Hematopoietic multipotent progenitor cell treated with erythropoietin and hydrocortisone succinate and interleukin-3 and kit ligand, for 6 days (in vitro differentiated cells): ENCODE data around the gene RNF213.

Experiments
- DNase-seq: peaks from one replicate; pipeline ENCODE4 v3.0.0-alpha.2; 2015

The RNF213 gene

DNA sequence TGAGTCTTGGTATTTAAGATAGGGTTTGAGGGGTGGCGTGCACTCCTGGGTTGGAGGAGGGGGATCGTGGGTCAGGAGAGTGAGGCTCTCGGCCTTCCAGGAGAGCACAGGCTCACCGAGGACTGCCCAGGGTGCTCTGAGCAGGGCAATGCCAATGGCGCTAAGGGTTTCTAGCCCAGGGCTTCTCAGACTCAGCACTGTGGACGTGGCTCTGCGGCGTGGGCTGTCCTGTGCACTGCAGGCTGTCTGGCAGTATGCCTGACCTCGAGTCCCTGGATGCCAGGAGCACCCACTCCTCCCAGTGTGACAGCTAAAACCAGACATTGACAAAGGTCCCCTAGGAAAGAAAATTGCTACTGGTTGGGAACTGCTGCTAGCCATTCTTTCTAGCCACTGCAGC, 117.1 kb downstream of the RNF213 start:
- DNase-seq, result no peak

DNA sequence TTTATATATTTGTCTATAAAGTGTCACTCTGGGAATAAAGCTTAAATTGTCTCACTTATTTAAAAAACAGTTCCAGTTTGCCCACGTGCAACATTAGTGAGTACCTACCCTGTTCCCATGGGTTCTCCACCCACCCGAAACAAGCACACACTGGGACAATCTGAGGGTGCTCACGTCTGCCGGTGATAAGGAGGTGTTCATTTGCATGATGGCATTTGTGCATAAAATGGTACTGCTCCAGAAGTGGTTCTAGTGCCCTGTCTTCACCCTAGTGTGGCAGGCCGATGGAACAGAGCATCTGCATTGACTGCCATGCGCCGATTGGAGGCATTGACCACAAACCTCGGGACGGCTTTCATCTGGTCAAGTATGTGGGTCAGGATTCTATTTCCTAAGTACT, 118.7 kb downstream of the RNF213 start:
- DNase-seq, result no peak

DNA sequence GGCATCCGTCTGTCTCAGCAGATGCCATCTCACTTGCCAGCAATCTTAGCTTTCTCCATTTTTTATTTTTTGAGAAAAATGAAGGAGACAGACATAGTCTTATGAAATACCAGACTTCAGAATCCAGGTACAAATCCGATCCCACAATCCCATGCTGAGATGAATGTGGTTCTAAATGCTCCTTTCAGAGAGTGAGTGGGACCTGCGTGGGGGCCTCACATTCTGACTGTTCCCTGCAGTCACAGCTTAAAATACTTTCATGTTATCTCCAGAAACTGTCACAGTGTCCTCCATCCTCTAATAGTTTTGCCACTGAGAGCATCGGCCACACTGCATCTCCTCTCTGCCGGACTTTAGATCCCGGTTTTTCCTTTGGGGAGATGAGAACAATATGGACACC, 119.4 kb downstream of the RNF213 start:
- DNase-seq, result no peak

DNA sequence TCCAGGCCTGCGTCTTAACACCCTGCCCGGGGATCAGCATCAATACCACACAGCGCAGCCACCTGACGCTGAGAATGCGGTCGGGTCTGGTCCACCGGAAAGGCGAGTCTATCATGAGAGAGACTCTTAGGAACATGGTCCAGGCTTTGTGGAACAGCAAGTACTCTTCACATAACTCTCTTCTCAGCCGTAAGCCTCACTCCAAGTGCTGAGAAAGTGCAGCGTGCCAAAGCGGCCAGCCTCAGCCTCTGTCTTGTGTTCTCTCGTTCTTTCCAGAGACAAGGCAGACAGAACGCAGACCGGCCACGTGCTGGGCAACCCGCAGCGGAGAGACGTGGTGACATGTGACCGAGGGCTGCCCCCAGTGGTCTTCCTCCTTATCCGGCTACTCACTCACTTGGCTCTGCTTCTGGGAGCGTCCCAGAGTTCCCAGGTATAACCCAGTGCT, 119.9 kb downstream of the RNF213 start:
- no peak for DNase-seq

DNA sequence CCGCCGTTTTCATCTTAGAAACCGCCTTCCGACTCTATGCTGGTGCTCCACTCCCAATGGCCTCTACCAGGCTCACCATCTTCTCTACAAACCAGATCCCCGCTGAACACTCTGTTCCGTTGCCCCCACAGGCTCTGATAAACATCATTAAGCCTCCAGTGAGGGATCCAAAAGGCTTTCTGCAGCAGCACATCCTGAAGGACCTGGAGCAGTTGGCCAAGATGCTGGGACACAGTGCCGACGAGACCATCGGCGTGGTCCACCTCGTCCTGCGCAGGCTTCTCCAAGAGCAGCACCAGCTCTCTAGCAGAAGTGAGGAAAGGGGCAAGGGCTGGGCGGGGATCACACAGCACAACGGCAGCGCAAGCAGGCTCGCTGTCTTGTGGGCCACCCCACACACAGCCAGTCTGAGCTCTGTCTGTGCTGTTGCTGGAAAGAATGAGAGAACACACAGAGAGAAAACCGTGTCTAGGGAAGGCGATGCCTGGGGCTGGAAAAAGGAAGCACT, 120.8 kb downstream of the RNF213 start:
- no peak for DNase-seq

DNA sequence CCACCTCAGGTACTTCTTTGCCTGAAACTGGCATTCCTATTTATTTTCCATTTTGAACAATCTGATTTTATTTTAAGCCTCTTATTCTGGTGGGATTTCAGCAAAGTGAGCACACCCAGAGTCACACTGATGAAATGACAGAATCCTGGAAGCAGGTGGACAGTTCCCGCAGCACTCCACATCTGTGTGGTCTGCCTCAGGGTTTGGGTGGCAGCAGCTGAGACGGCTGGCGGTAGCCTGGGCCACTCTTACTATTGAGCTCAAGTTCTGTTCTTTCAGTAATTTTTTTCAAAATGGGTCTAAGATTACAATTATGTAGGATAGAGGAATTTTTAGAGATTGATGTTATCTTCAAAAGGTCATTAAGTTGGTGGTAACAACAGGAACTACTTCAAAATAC, 121.8 kb downstream of the RNF213 start:
- DNase-seq, result no peak

DNA sequence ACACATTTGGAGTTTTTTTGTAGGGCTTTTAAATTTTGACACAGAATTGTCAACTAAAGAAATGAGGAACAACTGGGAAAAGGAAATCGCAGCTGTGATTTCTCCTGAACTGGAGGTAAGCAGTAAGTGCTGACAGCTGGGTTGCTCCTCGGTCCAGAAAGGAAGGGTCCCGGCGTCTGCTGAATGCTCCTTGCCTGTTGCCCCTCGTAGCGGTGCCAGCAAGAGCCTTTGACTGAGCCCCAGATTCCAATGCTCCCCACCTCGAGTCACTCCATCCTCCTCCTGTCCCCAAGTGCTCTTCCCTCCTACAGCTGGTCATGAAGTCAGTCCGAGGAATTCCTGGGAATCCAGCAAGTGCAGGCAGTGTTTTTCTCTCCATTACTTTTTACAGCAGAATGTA, 122.3 kb downstream of the RNF213 start:
- no peak for DNase-seq

DNA sequence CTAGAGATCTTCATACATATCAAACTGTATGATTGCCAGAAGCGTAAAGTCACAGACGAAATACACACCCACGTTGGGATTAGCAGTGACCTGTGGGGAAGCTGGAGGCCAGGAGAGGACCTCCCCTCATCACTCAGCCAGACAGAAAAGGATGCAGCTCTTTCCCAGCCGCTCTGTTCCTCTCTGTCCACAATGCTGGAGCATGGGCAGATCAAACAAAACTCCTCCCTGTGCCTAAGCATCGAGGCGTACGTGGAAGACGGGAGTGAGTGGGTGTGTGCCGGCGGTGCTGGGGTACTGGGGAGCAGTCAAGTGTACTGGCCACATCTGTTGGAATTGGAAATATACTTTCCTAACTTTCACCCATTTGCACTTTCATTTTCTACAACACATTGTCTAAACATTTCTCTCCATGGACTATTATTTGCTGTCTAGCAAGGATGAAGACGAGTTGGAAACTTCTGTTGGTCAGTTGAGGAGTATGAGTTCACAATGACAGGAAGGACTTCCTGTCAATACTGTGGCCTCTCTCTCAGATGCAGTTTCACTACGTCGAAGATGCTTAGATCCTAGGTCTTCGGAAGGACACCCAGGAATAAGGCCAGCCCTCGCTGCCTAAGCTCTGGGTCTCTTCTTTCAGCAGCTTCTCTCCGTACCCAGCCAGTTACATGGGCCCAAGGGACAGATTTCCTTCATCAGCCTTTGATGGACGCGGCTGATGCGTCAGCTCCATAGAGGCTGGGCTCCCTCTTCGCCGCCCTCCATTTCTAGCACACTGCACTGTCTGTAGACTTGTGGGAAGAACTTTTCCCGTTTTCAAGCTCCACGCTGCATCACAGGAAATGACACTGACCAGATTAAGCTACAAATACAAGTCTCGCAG, 123.7 kb downstream of the RNF213 start:
- DNase-seq, result no peak

DNA sequence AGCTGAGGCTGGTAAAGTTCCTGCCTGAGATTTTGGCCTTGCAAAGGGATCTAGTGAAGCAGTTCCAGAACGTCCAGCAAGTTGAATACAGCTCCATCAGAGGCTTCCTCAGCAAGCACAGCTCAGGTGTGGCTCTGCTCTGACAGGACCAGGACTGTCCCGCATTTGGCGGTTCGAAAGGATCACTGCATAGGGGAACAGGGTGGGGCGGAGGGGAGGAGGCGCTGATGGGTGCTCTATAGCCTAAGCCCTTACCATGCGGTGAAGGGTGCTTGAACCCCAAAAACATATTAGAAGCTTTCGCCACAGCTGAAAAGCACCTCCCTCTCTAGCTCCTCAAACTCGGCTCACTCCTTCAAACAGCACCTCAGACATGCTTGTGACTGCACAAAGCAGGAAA, 124.4 kb downstream of the RNF213 start:
- no peak for DNase-seq

DNA sequence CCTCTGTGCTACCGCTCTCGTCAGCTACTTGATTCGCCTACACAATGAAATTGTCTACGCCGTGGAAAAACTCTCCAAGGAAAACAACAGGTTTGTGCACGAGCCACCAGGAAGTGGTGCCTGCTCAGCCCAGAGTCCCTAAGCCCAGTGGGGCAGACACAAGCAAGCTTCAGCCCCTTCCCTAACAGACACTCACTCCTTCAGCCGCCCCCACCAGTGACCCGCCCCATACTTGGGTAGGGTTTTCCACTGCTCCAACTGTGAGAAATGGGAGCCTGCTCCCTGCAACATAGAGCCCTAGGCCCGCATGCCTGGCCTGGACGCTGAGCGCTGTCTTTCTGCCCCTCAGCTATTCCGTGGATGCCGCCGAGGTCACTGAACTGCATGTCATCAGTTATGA, 125.7 kb downstream of the RNF213 start:
- no peak for DNase-seq

DNA sequence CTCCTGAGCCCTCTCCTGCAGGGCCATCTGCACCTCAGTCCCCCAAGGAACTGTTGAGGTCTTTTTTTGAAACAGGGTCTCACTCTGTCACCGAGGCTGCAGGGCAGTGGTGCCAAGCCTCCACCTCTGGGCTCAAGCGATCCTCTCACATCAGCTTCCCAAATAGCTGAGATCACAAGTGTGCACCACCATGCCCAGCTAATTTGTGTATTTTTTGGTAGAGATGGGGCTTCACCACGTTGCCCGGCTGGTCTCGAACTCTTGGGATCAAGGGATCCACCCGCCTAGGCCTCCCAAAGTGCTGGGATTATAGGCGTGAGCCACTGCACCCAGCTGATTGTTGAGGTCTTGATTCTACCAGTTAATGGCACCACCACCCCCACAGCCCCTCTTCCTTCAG, 126.4 kb downstream of the RNF213 start:
- DNase-seq, result no peak

DNA sequence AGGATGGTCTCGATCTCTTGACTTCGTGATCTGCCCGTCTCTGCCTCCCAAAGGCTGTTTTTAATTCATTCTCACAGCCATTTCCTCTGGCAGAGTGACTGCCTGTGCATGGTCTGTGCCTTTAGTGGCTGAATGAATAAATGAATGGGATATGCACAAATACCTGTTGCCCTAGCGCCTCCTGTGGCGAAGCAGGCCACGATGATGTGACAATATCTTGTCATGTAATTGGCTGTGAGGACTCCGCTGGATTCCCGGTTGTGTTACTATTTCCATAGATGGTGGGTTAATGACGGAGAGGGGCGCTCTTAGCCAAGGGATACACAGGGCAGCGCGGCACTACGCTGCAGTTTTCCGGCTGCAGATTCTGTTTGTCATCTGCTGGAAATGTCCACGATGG, 127.5 kb downstream of the RNF213 start:
- DNase-seq, result no peak

DNA sequence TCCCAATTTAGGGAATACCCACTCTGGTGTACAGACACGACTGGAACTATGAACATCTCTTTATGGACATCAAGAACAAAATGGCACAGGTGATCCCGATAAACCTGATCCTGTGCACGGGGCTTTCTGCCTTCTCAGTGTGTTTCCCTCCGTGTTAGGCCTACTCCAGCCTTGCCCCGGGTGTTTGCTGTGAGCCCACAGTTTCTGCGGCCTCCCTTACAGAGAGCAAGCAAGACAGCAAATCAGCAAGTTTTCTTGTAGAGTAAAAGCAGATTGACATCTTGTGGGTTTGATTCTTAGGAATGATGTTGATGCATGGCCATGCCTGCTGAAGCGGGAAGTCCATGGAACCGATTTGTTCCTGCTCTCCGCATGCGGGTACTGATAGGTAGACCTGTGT, 127.9 kb downstream of the RNF213 start:
- no peak for DNase-seq

DNA sequence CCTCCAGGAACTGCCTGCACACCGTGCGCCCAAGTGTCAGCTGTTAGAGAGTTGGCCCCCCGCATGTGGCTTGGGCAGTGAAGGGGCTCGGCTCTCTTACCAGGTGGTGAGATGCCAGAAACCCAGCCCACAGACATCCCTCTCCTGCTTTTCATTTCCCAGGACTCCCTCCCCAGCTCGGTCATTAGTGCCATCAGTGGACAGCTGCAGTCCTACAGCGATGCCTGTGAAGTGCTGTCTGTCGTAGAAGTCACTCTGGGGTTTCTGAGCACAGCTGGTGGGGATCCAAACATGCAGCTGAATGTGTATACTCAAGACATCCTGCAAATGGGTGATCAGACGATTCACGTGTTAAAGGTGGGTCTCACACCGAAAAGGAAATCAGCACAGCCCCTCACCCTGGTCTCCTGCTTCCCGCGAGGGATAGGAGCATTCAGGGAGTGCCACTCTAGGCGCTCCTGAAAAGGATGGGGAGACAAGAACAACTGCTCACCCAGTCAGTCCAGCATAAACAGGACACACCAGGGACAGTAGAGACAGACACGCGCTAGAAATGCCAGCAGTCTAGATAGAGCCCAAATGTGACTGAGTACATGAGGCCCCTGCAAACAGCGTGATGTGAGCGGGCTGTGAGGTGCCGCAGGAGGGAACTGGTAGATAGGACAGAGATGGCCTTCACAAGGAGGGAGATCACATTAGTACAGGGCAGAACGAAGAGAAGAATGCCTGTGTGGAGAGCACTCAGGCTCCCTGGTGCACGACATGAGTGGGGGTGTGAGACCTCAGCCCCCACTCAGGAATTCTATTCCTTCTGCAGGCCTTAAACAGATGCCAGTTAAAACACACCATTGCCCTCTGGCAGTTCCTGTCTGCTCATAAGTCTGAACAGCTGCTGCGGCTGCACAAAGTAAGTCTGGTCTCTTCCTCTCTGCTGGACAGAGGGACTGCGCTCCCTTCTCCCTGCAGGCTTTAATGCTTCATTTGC, 128.7 kb downstream of the RNF213 start:
- no peak for DNase-seq

DNA sequence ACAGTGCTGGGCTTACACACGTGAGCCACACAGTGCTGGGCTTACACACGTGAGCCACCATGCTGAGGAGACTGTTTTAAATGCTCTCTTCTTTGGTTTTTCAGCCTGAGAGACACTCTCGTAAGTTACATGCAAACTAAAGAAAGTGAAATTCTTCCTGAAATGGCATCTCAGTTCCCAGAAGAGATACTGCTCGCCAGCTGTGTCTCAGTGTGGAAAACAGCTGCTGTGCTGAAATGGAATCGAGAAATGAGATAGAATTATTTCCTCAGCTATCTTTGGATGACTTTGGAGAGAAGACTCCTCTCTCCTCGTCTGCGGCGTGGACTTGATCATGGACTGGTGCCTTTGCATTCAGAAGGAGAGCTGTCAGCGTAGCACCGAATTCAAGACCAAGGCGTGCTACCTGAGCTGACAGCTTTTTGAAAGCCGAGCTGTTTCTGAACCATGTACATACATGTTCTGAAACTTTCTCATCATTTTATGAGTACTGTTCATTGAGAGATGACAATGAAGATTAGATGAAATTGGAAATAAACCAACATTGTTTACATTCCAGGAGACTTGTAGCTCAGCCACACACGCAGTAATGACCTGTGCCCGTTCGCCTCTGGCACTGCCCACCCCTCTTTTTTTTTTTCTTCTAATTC, 132.7 kb downstream of the RNF213 start:
- no peak for DNase-seq

DNA sequence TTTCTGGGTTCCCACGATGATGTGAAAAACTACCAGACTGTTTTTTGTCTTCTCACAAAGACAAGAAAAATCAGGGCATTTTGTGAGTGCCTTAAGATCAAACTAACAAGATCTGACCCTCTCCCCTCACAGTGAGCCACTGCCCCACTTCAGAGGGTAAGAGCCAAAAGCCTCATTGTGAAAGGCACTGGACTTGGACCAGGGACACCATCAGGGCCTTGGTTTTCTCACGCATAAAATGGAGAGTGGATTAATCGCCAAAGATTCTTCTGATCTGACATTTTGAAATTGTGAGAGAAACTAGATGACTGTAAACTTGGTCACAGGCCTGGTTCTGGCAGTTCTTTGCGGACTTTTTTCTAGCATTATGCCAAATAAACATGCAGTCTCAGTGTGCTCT, 133.3 kb downstream of the RNF213 start:
- no peak for DNase-seq

DNA sequence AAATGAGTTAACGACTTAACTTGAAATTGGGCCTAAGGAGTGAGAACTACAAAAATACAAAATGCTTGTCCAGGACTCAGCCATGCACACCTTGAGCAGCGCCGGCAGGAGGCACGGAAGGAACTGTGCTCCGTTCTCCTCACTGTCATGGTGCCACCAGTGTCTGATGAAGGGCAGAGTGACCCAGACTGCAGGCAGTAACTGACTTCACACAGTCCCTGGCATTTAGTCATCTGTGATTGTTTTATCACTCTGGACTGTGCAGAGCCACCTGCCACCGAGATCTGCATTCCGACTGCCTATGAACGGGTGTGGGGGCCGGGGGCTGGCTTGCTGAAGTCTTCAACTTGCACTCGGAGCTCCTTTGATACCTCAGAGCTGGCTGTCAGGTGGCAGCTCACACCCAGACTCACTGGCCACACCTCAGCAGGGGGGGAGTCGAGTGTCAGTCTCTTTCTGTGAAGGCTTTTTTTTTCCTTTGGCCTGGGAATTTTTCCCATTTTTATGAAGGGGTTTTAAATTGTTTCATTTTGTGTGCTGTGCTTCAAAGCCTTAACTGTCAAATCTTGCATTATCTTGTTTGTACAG, 134.1 kb downstream of the RNF213 start:
- no peak for DNase-seq

DNA sequence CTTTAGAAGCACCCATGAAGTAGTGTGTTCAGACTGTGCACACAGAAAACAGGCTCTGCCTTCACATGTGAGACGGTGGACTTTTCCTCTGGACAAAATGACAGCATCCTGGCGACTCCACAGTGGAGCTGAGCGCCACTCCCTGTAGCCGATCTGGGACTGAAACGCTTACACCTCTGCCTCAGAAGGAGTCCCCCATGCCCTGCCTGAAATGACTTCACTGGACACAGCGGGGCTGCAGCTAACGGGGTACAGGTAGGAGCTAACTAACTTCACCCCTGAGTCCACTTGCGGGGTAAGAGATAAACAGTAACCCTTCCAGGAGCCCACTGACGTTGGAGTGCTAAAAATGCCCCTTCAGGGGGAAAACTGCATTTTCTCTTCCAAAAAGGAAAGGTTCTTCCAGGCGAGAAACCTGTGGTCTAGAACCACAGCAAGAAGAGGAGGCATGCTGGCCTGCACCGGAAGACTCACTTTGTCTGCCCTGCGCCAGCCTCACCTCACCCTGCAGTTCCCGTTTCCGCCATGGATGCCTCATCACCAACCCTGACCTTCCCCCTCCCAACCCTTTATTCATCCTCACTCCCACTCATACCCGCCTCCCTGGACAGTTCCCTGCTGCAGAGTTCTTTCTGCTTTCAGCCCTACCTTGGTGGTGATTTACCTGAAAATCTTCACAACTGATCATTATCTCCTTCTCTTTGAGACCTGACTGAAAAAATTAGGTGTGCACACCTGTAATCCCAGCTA, 134.9 kb downstream of the RNF213 start:
- no peak for DNase-seq

DNA sequence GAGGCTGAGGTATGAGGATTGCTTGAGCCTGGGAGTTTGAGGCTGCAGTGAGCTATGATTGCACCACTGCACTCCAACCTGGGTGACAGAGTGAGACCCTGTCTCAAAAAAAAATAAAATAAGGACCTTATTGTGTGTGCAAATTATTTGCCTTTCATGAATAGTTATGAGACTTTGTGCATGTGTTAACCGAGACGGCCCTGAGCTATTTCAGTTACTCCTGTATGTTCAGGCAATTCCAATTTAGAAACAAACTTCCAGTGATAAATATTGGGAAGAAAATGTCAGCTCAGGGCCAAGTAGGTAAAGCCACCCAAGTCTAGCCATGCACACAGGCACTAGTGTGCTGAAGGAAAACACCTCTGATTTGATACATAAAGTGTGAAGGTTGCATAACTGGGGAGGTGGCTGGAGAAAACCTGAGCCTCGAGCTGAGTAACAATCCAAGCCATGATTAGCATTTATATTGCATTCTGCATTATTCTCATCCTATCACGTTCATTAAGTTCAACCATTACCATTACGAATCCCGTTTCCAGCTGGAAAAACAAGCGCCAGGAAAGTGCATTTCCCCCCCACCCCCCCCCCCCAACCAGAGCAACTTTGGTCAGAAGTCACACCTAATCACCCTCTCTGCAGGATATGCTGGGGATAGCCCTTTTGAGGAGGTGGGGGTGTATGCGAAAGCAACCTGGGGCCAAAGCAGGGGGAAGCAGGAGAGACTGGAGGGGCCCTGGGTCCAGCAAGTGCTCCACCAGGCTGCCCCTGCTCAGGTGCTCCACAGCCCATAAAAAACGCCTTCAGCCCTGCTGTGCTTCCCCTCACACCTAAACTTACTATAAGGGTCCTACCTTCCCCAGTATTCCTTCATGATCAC, 135.7 kb downstream of the RNF213 start:
- no peak for DNase-seq

DNA sequence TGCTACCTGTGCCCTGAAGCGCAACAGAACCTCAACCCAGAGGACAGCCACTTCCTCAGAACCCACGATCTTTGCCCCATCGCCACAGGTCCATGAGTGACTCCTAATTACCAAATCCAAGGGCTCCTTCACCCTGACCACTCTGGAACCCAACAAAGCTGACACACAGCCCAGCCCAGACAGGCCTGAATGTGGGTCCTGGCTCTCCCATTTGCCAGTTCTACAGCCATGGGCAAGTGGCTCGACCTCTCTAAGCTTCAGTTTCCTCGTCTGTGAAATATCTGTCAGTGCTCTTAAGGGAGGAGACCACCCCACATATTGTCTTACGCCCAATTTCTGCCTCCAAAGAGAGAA, 136.4 kb downstream of the RNF213 start:
- no peak for DNase-seq

DNA sequence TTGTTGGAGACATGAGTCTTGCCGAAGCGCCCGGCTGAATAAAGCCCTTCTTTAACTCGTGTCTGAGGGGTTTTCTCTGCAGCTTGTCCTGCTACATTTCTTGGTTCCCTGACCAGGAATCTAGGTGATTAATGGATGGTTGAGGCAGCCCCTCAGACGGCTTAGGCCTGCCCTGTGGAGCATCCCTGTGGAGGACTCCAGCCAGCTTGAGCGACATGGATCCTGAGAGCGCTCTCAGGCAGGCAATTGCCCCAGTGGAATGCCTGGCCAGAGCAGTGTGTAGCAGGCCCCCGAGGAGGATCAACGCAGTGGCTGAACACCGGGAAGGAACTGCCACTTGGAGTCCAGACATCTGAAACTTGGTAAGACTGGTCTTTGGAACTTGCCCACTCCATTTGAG, 137.0 kb downstream of the RNF213 start:
- DNase-seq, result no peak
